Urinary bladder (tissue), 4 donors: ENCODE data around the gene MUL1. TPM values are rescaled to one million over a fixed set of nuclear protein-coding genes. Genes with fewer than 3 reads are reported as not detected.

ENCODE experiments used
- DNase-seq: peaks from one replicate; pipeline ENCODE4 v3.0.0-alpha.2; 2015; ENCODE audit errors: extremely low spot score
- H3K27ac ChIP-seq: one replicate; pipeline ENCODE4 v1.5.1; 2013; ENCODE audit warnings: low read depth, mild to moderate bottlenecking, moderate library complexity
- H3K36me3 ChIP-seq: one replicate; pipeline ENCODE4 v1.6.1; 2013; ENCODE audit warnings: mild to moderate bottlenecking, moderate library complexity; ENCODE audit not compliant: insufficient read depth
- H3K4me1 ChIP-seq: one replicate; pipeline ENCODE4 v1.6.1; 2013; ENCODE audit warnings: mild to moderate bottlenecking, moderate library complexity; ENCODE audit not compliant: insufficient read depth
- H3K4me3 ChIP-seq: one replicate; pipeline ENCODE4 v1.5.1; 2013; ENCODE audit warnings: low read depth, low read length
- WGBS: extraction: QIAGEN DNeasy Blood & Tissue Kit; methylation state at CpG from one replicate; pipeline ENCODE4 v1.1.7; 2013; 5-methylcytosine and 5-hydroxymethylcytosine counted together
- polyA plus RNA-seq: library from polyadenylated mRNA; stranded (reverse); fragments of 200-250 nt; gene quantifications from one replicate; pipeline ENCODE4 v1.2.3, GENCODE V29; 2013
- total RNA-seq: library from RNA; depleted of rRNA; stranded (reverse); fragments of >200 nt; gene quantifications from one replicate; pipeline ENCODE4 v1.2.3, GENCODE V29; 2014
- donor health status: healthy with polysubstance abuse.
- donor health status: healthy.

The MUL1 gene, protein sequence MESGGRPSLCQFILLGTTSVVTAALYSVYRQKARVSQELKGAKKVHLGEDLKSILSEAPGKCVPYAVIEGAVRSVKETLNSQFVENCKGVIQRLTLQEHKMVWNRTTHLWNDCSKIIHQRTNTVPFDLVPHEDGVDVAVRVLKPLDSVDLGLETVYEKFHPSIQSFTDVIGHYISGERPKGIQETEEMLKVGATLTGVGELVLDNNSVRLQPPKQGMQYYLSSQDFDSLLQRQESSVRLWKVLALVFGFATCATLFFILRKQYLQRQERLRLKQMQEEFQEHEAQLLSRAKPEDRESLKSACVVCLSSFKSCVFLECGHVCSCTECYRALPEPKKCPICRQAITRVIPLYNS
- total RNA-seq (13.9 TPM), polyA plus RNA-seq (36.5 TPM)

DNA sequence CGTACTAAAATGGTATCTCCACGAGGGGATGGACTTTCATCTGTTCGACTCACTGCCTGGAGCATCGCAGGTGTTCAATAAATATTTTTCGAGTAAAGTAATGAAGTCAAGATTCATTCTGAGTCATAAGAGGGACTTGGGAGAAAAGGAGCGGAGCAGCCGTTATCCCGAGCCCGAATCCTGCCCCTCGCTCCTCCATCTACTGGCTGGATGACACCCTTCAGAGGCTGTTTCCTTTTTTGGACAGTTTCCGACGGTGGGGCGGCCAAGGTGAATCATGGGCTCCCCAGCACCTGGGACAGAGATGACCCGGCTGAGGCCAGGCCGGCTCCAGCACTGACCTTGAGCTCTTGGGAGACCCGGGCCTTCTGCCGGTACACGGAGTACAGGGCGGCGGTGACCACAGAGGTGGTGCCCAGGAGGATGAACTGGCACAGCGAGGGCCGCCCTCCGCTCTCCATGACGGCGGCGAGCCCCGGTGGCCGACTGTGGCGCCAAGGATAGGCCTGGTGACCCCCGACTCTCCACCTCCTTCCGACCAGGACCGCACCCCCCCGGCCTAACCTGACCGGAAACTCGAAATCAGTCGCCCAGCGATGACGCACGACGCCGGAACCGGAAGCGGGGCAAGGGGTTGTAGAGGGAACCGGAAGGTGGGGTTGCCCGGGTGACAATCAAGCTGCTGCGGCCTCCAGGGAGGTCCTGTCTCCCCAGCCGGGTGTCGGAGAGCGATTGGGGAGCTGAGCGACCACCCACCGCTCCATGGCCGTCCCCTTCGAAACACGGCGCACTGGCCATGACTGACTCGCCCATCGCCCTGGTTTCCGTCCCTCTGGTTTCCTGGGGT is at the start of gene MUL1:
Gene MUL1, minus strand, starts transcription at position 588 of the 847 bp plus-strand sequence. Its CDS starts 127 bp downstream, at position 461.
- Histone ChIP-seq H3K36me3 (no peaks in the 10 kb centered on the region), H3K27ac (peak within 1 kb of the TSS; percentile 81), H3K4me1 (no peaks in the 10 kb centered on the region), H3K4me3 (peak within 1 kb of the TSS; percentile 86)
- DNase-seq = peak; percentile 88
- under 1% methylated on average over 58 of the region's 58 CpGs for WGBS

- no peak overlapping the region for H3K4me3 ChIP-seq
- no peak overlapping the region for H3K27ac ChIP-seq
- DNase-seq = no peak
- WGBS = 81% methylated on average over 4 of the region's 4 CpGs
- H3K36me3 ChIP-seq = no peaks in the 10 kb centered on the region
- H3K4me1 ChIP-seq = no peaks in the 10 kb centered on the region
Measured at GRCh38 chr1:20555758-20556120, 47.8 kb upstream of the MUL1 start.

DNA sequence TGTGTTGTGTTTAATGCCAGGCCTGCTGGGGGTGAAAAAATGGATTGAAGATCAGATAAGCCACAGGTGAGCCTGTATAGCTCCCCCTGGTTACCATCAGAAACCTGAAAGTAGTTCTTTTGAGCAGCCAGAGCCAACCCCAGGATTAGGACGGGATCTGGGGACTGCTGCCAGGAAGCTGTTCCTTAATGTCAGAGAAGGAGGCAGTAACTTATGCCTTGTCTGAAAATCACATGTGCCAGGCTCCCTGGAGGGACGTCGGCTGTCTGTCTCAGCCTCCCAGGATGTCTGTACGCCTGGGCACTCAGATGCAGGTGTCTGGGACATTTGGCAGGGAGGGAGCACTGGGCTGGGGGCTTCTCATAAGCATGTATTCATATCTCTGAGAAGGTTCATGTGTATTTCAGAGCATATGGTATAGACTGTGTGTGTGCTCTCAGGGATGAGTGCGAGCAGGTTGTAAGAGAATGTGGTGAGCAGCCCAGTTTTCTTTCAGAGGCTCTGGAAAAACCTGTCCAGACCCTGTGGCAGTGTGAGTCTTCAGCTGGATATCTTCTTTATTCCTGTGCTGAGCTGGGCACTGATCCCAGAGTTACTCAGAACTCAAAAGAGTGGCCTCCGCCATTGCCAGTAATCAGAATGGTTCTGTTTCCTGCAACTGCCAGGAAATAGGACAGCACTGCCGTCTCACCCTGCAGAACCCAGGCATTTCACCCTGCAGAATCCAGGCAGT is 47.2 kb upstream of the MUL1 start:
- 39% methylated on average over 7 of the region's 7 CpGs for WGBS
- no peak overlapping the region for H3K27ac ChIP-seq
- no peak overlapping the region for H3K4me3 ChIP-seq
- DNase-seq = no peak
- H3K36me3 ChIP-seq = no peaks in the 10 kb centered on the region
- H3K4me1 ChIP-seq = no peaks in the 10 kb centered on the region

DNA sequence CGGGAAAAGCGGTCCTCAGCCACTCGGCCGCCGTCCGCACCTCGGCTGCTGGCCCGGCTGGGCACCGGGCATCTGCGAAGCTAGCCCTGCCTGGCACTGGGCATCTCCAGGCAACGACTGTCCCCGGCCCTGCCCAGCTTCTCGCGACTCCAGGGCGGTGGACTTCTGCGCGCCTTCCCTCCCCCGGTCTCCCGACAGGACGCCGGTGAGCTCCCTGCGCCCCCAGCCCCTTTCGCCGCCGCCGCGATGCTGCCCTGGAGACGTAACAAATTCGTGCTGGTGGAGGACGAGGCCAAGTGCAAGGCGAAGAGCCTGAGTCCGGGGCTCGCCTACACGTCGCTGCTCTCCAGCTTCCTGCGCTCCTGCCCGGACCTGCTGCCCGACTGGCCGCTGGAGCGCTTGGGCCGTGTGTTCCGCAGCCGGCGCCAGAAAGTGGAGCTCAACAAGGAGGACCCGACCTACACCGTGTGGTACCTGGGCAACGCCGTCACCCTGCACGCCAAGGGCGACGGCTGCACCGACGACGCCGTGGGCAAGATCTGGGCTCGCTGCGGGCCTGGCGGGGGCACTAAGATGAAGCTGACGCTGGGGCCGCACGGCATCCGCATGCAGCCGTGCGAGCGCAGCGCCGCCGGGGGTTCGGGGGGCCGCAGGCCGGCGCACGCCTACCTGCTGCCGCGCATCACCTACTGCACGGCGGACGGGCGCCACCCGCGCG is 44.9 kb upstream of the MUL1 start:
- Histone ChIP-seq H3K4me1 (no peaks in the 10 kb centered on the region), H3K4me3 (peak overlapping the region; percentile 5), H3K36me3 (no peaks in the 10 kb centered on the region), H3K27ac (no peak overlapping the region)
- 1% methylated on average over 82 of the region's 82 CpGs for WGBS
- no peak for DNase-seq

DNA sequence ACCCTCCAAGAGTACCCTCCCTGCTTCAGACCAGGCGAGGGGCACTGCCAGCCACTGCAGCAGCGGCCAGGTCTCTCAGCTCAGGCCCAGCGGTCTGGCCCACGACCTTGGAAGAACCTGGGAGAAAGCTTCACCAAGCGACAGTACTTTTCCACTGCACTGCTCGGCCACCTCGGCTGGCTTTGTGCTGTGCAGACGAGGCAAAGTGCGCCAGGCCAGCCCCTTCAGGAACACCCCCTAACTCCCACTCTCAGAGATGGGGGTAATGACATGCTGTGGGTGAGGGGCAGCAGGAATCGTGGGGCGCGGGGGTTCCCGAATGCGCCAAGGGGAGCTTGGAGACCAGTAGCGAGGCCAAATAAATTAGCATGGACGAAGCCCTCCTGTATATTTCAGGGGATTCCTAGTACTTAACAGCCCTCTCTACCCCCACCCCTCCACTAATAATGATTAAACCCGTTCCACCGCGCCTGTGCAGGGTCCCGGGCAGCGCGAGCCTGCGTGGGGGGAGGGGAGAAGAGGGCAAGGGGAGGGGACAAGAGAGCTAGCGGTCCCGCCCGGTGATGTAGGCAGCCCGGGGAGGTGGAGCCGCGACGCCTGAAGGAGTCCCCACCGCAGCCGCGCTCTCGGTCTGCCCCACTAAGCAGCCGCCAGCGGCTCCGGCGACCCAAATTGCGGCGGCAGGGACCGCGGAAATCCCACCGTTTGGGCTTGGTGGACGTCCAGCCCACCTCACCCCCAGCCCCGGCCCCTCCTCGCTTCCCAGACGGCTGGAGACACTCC is 44.2 kb upstream of the MUL1 start, which contains the start of gene FAM43B:
Gene FAM43B, plus strand, starts transcription at position 629 of the 783 bp plus-strand sequence. CDS start 401 bp downstream, outside the sequence.
- H3K4me3 ChIP-seq = peak within 1 kb of the TSS; percentile 5
- H3K36me3 ChIP-seq = no peaks in the 10 kb centered on the region
- 3% methylated on average over 47 of the region's 47 CpGs for WGBS
- no peaks in the 10 kb centered on the region for H3K4me1 ChIP-seq
- DNase-seq = peak; percentile 60
- H3K27ac ChIP-seq = no peak within 1 kb of the TSS

GRCh38 chr1:20551161-20551560 is 43.2 kb upstream of the MUL1 start:
- DNase-seq = no peak
- 75% methylated on average over 3 of the region's 3 CpGs for WGBS
- no peak overlapping the region for H3K27ac ChIP-seq
- no peaks in the 10 kb centered on the region for H3K4me1 ChIP-seq
- H3K36me3 ChIP-seq = no peaks in the 10 kb centered on the region
- H3K4me3 ChIP-seq = no peak overlapping the region

GRCh38 chr1:20546637-20547036 is 38.7 kb upstream of the MUL1 start:
- Histone ChIP-seq H3K4me3 (no peak overlapping the region), H3K27ac (no peak overlapping the region), H3K4me1 (no peaks in the 10 kb centered on the region), H3K36me3 (no peaks in the 10 kb centered on the region)
- DNase-seq = no peak
- WGBS = 90% methylated on average over 3 of the region's 3 CpGs

DNA sequence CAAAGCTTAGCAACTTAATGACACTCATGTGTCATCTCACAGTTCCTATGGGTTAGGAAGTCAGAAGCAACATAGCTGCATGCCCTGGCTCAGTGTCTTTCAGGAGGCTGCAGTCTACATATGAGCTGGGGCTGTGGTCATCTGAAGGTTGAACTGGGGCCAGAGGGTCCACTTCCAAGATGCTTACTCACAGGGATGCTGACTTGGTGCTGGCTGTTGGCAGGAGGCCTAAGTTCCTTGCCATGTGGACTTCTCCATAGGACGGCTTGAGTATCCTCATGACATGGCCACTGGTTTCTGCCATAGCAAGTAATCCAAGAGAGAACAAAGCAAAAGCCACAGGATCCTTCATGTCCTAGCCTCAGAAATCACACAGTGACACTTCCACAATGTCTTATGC is 32.3 kb upstream of the MUL1 start:
- H3K27ac ChIP-seq = no peak overlapping the region
- no peaks in the 10 kb centered on the region for H3K36me3 ChIP-seq
- no peak for DNase-seq
- H3K4me1 ChIP-seq = no peaks in the 10 kb centered on the region
- no peak overlapping the region for H3K4me3 ChIP-seq
- WGBS = 78% methylated on average over 1 of the region's 1 CpG

DNA sequence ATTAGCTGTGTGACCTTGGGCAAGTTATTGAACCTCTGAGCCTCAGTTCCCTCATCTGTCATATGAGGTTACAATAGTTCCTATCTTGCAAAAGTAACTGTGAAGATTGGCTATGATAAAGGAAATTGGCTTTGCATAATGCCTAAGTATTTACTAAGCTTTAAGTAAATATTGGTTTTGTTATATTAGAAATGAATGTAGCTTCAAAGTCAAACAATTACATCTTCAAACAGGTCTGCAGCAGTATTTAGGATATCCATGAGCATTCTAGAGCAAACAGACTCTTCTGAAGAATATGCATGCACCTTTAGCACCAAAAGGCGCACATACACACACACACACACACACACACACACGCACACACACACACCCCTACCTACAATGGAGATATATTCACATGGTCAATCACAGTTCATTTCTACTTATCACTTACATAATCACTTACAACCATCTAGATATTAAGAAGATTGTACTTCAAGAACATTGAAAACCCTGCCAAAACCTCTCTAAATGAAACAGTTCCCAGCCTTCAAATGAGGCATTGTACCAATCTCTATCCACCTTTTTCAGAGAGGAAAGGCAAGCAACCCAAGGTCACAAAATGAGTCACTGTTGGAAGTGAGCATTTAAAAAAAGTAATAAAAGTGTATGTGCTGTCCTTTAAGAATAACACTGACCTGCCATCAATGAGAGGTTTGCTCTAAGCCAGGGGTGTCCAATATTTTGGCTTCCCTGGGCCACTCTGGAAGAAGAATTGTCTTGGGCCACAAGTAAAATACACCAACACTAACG is 31.0 kb upstream of the MUL1 start:
- 80% methylated on average over 3 of the region's 3 CpGs for WGBS

DNA sequence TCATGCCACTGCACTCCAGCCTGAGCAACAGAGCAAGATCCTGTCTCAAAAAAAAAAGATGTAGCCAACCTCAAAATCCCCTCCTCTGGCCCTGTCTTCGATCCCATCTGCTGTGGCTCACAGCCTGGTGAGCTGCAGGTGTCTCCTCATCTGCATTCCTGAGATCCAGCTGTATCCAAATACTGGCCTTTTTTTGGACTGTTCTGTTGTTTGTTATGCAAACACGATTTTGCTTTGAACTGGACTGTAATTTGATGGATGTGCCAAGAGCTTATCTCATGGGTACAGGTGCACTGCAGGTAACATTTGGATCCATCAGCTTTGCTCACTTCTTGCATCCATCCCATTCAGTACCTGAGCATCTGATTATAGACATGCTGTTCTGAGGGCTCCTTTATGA is 30.3 kb upstream of the MUL1 start:
- no peaks in the 10 kb centered on the region for H3K4me1 ChIP-seq
- WGBS = 43% methylated on average over 2 of the region's 2 CpGs
- no peak for DNase-seq

More for the DNA sequence above, 31.0 kb upstream of the MUL1 start:
- no peak overlapping the region for H3K27ac ChIP-seq
- no peaks in the 10 kb centered on the region for H3K36me3 ChIP-seq
- no peak for DNase-seq
- no peak overlapping the region for H3K4me3 ChIP-seq
- H3K4me1 ChIP-seq = no peaks in the 10 kb centered on the region

DNA sequence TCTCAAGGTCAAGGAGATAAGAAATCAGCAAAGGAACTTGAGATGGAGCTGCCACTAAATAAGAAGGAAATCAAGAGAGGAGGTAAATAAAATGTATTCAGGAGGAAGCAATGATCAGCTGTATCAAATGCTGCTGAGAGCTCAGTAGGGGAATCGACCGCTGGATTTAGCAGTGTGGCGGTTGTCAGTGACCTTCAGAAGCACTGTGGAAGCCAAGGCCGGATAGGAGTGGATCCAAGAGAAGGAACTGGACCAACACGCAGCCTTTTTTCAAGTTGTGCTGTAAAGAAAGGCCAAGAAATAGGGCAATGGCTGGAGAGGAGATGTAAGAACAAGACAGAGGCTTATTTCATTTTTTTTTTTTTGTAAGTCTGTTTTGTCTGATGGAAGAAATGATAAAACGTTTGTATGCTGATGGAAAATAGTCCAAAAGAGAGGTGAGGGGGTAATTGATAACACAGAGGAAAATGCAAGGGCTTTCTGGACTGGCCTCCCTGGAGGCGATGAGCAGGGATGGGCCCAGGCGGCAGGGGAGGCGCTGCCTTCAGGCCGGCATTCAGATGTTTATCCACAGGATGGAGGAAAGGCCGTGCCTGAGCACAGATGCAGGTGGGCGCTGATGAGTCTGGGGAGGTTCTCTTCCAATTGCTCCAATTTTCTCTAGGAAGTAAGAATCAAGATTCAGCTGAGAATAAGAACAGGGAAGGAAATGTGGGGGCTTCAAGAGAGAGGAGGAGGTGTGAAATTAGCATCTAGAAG is 26.9 kb upstream of the MUL1 start:
- no peak overlapping the region for H3K27ac ChIP-seq
- H3K4me3 ChIP-seq = no peak overlapping the region
- H3K4me1 ChIP-seq = no peaks in the 10 kb centered on the region
- no peaks in the 10 kb centered on the region for H3K36me3 ChIP-seq
- DNase-seq = no peak
- 56% methylated on average over 12 of the region's 12 CpGs for WGBS

More for the DNA sequence above, 30.3 kb upstream of the MUL1 start:
- no peaks in the 10 kb centered on the region for H3K36me3 ChIP-seq
- no peak overlapping the region for H3K4me3 ChIP-seq
- H3K27ac ChIP-seq = no peak overlapping the region
